GM04504 (cell line): Measurements from ENCODE around the gene SECISBP2.

Experiments
- DNase-seq: peaks from one replicate; pipeline ENCODE4 v3.0.0-alpha.2; 2012; ENCODE audit warnings: low read depth

Gene SECISBP2

DNA sequence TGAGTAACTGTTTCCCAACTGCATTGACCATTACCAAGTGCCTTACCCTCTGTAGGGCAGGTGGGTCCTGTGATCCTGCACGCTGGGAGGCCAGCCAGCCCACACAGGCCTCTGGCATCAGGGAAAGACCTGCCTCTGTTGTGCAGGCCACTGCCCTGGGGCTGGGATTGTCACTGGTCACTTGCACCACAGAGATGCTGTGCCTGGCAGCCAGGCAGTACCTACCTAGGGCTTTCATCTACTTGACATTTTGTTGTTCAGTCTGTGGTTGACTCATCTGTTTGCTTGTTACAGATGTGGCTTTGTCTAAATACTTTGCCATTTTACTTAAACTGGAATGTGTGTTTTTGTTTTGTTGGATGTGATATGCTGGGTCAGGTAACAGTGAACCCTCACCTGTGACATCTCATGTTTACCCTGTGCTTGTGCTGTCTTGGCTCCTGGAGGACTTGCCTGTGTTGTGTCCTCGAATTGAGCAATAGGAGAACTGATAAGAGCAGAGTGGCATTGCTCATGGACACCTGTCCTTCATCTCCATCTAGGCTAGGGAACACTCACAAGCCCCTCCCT is 32.8 kb downstream of the SECISBP2 start:
- no peak for DNase-seq

DNA sequence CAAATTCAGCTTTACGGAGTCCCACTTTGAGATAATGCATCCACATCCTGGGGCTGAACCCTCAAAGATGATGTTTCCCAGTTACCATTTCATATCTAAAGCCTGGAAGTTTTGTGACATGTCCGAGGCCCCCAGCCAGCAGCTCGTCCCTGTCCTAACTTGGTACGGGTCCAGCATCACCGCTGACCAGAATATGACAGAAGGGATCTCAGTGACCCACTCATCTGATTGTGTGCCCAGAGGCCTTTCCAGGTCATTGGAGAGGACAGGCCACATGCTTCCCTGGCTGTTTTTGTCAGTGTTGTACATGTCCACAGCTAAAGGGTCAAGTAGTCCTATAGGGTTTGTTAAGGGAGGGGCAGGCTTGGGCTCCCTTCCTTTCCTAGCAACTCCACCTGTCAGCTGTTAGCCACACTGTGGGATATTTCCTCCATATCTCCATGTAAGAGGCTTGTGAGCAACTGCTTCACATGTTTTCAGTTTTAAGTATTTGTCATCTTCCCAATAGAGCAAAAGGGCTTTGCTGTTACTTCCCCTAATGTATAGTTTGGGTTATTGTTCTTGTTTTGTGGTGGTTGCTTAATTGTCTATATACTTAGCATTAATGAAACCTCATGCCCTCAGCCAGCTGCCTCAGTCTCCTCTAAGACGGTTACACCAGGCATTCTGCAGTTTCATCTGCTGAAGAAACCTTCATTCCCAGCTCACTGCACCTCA is 33.4 kb downstream of the SECISBP2 start:
- DNase-seq: no peak

DNA sequence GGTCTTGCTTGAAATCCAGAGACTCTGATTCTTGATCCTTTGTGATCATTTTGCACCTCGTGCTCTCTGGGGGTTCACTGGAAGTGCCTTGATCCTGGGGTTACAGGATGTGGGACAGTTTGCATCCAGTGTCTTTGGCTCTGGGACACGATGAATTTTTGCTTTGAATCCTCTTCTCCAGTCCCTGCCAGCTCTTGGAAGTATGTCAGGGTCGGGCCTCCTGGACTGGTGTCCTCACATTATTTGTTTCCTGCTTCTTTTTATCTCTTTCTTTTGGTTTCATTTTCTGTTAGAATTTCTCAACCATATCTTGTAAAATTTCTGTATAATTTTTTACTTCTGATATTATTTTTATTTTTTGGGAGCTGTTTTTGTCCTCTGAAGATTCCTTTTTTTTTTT is 34.2 kb downstream of the SECISBP2 start:
- no peak for DNase-seq

DNA sequence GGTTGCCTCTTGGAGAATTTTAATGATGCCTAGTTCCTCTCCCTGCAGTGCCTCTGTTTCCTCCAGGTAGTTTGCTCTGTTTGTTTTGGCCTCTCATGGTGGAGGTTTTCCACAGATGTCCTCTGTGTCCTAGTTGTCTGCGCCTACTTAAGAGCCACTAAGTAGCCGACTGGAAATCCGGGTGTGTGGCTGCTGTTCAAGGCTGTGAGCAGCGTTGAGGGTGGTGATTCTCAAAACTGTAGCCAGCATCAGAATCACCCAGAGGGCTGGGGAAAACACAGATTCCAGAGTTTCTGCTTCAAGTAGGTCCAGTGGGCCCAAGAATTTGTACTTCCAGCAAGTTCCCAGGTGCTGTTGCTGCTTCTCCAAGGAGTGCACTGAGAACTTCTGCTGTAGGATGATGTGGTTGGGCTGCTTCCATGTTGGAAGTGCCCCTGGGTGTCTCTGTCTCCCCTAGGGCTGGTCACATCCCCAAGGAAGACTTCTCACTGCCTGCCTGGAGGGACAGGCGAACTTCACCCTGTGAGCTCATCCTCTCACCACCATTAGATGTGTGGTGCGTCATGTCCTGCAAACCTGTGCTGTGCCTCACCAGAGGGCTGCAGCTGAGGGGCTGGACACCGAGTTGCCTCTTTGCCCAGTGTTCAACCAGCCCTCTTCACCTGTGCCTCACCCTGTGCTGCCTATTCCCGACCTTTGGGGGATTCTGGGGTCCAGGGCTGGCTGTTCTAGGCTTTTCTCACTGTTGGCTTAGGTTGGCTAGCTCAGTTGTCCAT is 34.8 kb downstream of the SECISBP2 start:
- no peak for DNase-seq

DNA sequence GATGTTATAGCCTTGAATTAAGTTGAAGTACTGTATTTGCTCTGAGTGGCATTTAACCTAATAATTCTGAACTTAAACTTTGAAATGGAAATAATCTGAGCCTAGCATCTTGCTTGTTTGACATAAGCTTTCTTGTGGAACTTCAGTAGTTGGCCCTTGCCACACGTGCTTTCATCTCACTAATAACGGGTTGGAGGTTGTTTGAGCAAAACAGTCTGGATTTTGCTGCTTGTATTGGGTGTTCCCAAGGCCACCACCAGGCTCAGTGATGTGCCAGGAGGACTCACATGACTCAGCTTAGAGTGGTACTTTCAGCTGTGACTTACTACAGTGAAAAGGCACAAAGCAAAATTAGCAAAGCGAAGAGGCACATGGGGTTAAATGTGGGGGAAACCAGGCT is 35.7 kb downstream of the SECISBP2 start:
- DNase-seq: no peak

DNA sequence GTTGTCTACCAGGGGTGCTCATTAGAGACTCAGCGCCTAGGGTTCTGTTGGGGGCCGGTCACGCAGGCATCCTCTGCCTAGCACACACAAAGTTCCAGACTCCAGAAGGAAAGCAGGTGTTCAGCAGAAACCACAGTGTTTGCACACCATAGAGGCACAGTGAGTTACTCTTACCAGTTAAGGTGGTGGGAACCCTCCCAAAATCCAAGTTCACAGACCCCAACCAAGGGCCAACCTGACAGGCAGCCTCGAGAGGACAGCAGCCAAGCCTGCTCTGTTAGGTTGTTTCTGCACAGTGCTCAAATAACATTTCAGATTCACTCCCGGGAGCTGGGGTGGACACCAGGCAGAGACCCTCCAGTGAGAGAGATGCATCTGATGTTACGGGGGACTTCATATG is 36.2 kb downstream of the SECISBP2 start:
- no peak for DNase-seq

DNA sequence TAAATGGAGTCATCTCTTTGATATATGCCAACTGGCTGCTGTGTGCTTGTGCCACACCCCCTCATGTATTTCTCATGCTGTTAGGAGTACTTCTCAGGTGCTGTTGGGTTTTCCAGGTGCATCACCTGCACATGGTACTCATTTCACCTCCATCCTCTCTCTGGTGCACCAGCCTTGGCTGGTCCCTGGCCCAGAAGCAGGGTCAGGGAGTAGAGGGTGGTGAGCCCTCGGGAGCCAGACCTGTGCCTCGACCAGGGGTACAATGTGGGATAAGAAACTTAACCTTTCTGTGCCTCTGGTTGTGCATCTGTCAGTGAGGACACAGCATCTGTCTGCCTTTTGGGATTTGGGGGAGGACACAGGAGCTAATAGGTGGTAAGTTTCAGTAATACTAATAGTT is 38.5 kb downstream of the SECISBP2 start:
- DNase-seq: no peak

DNA sequence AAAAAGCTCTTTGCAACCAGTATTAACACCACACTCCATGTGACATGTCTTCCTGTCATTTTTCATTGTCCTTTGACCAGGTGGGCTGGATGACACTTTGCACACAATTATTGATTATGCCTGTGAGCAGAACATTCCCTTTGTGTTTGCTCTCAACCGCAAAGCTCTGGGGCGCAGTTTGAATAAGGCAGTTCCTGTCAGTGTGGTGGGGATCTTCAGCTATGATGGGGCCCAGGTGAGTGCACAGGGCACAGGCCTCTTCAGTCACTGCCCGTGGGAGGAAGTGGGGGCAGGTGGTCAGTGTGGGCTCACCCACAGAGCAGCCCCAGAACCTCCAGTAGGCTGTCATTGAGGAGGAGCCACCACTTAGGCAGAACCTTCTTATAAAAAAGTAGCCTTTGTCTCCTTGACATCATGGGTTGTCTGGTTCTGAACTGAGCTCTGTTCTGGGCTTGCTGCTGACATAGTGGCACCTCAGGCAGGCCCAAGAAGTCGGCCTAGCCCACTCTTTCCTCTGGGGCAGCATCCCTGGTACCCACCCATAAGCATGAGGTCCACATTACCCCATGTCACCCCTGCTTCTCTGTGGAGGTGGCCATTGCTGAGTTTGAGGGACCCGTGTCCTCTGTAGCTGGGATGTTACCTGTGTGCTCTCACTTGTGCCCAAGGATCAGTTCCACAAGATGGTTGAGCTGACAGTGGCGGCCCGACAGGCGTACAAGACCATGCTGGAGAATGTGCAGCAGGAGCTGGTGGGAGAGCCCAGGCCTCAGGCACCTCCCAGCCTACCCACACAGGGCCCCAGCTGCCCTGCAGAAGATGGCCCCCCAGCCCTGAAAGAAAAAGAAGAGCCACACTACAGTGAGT is 39.3 kb downstream of the SECISBP2 start:
- no peak for DNase-seq

DNA sequence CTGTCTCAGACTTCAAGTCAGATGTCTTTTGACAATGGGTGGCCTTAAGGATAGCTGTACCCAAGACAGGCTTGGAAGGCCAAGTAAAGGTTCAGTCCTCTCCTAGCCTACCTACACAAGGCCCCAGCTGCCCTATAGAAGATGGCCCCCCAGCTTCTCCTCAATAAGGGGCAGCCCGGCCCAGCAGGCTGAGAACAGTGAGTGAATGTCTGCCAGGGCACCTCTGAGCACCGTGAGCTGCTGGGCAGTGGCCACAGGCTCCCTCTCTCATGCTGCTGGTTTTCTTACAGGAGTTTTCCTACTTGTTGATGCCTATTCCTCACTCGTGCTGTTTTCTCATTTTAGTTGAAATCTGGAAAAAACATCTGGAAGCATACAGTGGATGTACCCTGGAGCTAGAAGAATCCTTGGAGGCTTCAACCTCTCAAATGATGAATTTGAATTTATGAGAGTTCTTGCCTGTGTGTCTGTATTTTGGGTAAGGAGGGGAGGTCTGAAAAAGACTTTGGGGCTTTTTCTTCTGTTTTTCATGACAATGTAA is 40.1 kb downstream of the SECISBP2 start:
- DNase-seq: no peak

DNA sequence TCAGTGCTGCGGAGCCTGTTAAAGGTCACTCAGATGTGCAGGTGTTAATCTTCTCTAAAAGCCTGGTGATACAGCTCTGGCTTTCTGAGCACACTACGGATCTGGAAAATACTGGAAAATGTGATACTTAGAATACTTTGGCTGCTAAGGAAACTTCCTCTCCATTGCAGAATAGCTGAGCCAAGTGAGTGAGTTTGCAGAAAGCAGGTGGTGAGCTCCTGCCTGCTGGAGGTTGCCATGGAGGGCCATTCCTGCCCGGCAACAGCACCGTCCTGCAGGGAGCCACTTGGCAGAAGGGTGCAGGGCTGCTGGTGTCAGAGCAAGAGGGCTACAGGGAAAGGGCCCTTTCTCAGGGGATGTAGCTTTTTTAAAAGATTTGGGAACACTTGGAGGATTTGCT is 40.7 kb downstream of the SECISBP2 start:
- DNase-seq: no peak

DNA sequence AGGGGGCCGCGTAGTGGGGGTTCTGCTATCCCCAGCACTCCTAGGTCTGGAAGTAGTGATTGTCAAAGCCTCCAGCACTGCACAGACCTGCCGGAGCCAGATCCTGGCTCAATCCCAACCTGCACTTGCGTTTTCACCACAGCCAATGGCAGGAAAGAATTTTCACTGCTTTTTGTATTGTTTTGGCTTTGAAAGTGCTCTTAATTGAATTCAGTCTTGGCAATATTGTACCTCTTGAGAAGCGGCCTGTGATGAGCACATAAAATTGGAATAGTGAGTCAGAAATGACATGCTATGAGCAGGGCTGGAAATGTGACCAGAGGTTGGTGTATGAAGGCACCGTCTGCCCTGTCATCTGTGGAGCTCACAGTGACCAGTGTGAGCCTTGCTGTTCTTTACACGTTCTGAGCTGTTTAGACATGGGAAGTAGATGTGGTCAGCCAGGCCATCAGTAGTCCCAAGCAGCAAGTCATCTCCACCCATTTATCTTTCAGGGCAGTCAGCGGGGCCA is 41.5 kb downstream of the SECISBP2 start:
- peak; percentile 10 for DNase-seq

DNA sequence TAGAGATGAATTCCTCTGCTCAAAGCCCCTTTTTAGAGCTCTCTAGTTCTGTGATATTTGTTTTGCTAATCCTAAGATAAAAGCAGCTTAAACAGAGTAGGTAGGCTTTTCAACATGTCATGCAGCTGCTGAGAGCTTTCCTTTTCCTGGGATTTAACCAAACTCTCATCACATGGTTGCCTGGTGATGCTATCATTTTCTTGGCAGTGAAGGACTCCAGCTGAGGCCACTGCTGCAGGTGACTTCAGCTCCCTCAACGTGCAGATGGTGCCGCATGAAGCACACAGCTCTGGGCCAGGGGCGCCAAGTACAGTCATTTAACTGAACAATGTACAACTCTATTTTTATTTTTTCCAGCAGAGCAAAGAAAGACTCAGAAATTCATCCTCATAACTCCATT is 42.2 kb downstream of the SECISBP2 start:
- no peak for DNase-seq

DNA sequence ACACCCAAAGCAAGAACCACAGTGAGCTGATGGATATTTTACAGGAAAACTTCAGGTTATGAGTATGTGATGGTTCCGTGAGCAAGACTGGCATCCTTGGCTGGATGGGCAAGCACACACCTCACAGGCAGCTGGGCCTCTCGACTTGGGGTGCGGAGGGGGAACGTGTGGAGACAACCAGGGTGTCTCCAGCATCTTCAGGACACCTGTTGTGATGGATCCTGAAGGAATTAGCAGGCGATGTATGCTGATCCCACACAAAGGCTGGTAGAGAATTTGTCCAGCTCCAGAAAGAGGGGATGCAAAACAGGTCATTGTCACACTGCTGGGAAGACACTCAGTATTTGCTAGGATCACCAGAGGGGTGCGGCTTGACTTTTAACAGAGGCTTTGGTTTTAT is 42.7 kb downstream of the SECISBP2 start:
- no peak for DNase-seq

DNA sequence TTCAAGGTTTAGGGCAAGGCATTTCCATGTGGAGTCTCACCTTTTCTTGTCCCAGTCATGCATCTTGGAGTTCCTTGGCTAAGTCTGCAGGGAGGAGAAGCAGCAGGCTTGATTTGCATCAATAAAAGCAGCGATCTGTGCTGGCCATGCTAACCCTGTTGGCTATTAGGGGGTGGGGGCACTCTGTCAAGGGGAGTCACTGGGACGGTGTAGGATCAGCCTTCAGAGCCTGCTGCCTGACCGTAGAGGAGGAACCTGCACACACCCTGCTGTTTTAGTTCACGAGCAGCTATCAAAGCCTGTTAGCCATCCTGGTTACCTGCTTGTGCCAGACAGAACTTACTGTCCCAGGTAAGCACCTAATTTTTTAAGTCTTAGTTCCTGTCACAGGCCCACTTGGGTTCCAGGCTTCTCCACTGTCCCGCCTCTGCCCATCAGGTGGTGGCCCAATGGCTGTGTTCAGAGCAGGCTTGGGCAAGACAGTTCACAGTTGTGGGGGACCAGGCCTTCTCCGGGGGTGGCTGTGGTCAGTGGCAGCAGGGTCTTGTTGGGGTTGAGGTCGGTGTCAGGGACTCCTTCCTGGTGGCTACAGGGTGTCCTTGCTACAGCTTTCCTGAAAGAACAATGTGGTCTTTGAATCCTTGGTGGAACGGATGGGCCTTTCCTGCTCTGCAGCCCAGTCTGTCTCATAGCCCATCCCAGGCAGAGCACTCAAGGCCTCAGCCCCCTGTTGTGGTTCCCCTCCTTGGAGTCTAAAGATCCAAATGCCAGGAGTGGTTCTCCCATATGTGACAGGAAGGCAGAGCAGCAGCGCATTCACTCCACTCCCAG is 43.7 kb downstream of the SECISBP2 start:
- no peak for DNase-seq

DNA sequence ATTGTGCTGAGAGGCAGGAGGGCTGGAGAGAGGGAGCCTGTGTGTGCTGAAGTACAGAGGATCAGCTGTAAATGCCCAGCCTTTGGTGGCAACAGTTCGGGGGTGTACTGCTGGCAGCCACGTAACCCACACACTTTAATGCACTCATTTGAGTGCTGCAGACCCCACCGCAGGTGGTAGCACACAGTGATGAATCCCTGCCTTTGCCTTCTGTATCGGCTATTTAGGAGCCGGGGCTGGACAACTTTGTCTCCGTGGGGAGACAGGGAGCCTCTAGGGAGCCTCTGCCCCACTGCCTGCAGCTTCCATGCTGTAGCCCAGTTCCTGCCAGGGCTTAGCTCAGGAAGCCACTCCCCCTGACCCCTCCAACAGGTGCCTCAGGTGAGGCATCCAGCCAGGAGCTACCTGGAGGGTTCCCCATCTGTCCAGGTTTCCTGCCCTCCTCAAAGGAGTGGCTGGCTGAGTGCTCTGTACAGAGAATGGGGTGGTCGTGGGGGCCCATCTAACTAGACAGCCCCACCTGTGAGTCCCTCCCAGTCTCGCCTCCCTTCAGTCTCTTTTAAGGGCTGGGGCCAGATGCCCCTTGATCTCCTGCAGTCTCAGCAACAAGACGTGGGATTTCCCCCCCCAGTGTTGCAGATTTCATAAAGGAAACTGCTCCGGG is 44.5 kb downstream of the SECISBP2 start:
- no peak for DNase-seq

DNA sequence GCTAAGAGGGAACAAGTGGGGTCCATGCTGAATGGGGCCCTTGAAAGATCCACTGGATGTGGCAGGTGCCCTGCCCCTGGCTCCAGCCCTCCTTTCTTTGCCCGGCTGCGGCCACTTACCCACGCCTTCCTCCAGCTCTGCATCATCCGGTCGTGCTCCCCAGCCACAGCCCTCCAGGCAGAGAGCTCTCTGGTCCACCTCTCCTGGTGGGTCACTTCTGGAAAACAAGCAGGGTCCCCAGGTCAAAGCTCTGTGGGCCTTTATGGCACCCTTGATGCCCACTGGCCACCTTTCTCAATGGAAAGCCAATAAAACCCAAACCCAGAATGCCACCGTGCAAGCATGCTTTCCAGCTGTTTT is 45.0 kb downstream of the SECISBP2 start:
- DNase-seq: no peak

DNA sequence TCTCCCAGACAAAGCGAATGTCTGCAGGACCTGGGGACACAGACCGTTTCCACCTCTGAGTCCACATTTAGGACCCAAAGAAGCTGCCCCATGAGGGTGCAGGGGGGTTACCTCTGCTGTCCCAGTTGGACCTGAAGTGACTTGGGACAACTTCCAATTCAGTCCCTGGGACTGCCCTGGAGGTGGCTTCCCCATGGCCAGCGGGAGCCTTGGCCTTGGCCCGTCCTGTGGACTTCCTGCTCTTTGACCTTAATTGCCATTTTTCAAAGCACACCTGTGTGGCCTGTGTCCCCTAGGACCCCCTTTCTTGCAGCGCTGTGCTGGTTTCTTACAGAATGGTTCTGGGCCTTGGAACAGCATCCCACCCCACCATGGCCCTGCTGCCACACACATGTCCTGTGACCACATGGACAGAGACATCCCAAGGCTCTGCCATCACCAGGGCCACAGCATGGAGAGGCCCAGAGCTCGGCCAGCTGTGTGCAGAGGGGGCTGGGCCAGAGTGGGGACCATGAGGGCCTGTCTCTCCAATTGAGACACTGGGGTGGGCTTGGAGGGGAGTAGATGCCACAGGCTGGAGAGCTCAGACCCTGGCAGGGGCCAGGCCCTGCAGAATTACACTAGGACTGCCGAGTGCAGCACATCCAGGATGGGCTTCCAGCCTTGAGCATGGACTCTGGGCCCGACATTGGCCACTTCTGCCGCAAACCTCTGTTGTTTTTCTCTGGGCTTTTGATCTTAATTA is 45.8 kb downstream of the SECISBP2 start:
- no peak for DNase-seq

DNA sequence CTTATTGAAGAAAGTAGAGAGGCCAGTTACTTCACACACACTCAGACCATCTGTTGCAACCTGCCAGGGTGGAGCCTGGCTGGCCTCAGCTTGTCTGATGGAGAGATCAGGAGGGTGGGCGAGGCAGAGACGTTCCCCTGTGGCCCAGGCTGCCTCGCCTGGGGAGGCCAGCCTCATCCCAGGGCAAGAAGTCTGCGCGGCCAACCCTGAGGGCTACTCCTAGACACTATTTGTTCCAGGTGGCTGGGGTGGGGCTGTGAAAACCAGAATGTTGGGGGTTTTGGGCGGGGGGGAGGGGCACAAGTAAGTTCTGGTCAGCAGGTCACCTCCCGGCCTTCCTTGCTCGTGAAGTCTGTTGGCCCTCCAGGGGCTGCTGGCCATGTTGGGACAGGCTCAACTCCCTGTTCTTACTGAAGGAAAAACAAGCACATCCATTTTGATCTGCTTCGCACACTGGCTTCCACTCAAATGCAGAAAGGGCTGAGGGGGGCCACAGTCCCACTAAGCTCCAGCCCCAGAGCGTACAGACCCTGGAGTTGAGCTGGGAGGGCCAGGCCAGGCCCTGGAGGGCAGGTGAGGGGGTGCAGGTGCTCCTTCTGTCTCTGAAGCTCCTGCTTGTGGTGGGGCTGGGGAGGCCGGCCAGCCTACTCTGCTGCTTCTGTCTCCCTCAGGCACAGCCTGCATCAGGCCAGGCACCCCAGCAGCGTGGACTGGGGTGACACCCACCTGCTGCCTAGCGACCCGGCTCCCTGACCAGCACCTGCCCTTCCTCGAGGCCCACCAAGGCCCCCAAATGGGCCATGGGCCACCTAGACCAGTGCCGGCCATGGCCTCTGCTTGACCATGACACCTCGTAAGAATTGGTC is 46.6 kb downstream of the SECISBP2 start:
- DNase-seq: no peak

DNA sequence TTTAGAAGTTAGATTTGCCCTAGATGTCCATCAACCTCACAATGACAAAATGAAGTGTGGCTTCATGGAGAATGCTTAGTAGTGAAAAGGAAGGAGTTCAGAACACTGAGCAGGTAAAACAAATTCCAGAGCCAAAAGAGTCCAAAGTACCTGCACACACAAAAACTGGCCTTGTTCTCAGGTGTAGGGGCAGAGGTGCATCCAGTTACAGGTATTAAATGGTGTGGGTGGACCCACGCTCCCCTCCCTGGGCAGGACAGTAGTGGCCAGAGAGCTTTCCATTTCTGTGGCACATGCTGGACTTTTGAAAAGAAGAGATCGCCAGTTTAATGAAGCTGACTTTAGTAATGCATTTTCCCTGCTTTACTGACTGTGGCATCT is 47.2 kb downstream of the SECISBP2 start:
- DNase-seq: no peak
